HS-27A (cell line): Measurements from ENCODE around the gene HMGXB4.

Source experiments
- DNase-seq: peaks from one replicate; pipeline ENCODE4 v3.0.0-alpha.2; 2012; ENCODE audit warnings: low read depth, missing footprints

The HMGXB4 gene

GRCh38 chr22:35326854-35327562 is 69.7 kb downstream of the HMGXB4 start:
- DNase-seq = no peak

- DNase-seq = no peak
These were observed 70.6 kb downstream of the HMGXB4 start for GRCh38 chr22:35327690-35328471.

DNA sequence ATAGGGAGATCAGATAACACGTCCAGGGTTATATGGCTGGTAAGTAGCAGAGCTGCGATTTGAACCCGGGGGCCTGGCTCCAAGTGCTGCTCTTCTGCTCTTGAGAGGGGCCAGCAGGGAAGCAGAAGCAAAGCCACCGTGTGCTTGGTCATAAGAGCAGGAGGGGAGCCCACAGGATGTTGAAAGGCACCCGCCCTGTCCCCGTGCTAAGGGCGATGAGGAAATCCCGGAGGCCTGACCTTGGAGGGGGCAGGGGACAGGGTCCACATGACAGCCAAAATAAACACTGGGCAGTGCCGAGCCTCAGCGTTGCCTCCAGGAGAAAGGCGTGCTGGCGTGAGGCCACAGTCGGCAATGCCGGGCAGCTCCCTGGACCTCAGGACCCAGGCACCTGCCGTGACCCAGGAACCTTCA is 71.2 kb downstream of the HMGXB4 start:
- no peak for DNase-seq

DNA sequence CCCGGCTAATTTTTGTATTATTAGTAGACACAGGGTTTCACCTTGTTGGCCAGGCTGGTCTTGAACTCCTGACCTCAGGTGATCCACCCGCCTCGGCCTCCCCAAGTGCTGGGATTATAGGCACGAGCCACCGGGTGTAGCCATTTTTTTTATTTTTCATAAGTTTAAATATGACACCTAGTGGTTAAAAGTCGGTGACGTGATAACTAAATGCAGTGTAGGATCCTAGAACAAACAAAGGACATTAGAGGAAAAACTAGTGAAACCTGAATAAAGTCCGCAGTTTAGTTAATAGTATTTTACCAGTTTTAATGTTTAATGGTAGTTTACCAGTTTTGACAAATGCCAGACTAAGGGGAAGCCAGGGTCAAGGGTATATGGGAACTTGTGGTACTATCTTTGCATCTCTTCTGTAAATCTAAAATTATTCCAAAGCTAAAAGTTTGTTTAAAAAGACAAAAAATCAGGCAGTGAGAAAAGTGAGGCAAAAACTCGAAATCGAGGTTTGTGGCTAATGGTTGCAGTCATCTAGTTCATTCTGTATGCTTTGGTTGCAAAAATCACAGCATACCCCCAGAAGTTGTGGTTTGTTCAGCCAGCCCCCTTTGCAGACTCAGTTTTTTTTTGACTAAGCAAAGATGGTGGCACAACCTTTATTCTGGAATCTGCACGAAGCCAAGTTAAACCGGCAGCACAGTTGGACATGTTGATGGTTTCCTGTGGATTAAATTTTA is 72.0 kb downstream of the HMGXB4 start:
- DNase-seq = no peak

DNA sequence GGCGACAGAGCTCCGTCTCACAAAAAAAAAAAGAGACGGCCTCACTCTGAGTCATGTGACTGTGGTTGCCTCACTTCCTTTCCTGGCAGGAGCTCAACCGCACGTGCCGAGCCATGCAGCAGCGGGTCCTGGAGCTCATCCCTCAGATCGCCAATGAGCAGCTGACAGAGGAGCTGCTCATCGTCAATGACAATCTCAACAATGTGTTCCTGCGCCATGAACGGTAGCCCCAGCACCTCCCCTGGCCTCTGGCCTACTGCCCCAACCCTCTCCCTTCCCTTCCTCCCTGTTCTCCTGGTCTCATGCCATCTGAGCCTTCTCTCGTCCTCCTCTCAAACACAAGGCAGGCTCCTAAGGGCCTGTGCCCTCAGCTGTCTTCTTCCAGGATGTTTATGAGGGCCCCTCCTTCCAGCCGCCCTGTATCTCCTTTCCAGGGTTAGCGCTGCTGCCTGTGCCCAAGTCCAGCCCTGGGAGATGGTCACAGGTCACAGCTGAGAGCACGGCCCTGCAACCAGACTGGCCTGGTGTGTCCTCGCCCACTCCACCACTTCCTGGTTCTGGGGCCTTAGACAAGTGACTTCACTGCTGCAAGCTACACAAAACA is 73.1 kb downstream of the HMGXB4 start:
- DNase-seq = no peak

GRCh38 chr22:35332278-35332677 is 75.0 kb downstream of the HMGXB4 start:
- no peak for DNase-seq

DNA sequence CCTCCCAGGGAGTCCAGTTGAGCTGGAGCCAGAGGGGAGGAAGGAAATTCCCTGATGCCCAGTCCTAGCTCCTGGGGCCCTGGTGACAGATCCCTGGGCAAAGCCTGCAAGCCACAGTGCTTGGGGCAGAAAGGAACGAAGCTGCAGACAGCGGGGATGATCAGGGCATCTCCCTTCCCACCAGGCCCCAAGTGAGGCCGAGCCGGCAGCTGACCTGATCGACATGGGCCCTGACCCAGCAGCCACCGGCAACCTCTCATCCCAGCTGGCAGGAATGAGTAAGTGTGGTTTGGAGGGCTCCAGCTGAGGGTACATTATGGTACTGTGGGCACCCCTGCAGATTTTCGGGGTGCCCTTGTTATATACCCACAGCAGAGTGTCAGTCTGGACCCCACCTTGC is 75.9 kb downstream of the HMGXB4 start:
- no peak for DNase-seq

DNA sequence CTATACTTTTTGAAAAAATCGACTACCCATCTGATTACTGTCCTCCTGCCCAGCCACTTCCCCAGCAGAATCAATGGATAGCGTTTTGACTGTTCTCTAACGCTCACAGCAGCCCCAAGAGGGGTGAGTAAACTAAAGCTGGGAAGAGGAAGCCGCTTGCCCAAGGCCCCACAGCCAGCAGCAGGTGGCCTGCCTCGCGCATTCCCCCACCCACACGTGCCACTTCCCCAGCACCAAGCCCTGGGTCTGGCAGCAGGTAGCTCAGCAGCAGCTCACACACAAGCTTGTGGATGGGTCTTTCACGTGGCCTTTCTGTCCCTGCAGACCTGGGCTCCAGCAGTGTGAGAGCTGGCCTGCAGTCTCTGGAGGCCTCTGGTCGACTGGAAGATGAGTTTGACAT is 76.7 kb downstream of the HMGXB4 start:
- DNase-seq = no peak

DNA sequence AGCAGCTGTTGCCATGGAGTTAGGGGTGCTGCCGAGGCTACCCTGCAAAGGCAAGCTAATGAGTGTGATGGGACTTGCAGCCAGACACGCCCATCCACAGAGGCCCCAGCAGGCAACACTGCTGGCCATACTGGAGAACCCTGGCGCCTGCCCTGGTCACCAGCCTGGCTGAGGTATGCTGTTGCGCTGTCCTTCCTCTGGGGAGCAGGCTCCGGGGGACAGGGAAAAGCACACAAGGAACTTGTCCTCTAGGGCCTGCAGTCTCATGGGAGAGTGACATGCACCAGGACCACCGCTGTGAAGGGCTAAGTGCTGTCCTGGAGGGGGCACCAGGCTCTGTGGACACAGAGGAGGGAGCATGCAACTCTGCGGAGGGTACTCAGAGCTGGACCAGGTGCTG is 78.2 kb downstream of the HMGXB4 start:
- no peak for DNase-seq

DNA sequence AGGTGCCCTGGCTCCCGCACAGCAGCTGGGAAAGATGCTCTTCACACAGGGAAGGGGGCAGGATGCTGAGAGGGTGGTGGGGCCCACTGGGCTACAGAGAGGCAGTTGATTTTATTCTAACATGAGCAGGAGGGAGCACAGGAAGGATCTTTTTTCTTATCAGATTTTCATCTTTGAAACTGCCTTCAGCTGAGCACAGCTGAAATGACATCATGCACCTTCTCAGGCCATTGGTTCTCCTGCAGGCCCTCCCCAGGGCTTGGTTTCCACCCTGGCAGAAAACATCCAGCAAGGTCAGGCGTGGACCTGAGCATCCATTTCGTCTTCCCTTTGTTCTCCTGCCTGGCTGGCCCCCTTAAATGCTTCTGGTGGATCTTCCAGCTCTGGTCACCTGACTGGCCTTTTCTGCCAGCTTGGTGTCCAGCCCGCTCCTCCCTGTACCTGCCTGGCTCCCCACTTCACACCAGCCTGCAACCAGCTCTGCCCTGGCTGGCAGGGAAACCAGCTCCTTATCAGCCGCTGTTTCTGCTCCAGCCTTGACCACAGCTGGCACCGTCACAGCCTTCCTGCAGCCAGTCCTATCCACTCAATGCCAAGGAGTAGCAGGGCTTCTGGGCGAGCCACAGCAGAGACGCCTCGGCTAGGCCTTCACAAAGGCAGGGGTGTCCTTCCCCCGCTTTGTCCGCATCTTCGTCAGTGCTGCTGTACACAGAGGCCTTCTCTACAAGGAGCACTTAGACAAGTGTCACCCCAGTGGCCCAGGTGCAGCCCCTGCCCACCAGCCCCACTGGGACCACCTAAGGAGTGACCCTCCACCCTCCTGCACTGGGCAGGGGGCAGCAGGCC is 78.9 kb downstream of the HMGXB4 start:
- DNase-seq = no peak

DNA sequence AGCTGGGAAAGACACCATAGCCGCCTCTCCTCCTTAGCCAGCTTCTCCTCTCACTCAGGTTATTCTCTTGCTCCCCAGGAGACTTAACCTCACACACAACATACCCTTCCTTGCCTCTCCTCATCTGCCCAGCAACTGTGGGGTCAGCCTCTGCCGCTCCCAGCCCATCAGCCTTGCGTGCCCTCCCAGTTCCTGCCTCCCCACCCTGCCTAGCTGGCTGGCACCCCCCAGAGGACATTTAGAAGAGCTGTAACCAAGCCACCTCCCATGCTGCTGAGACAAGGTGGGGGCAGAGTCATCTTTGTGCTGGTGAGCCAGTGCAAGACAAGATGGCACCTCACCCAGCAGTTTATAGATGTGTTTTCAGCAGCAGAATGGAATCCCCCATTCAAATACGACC is 80.6 kb downstream of the HMGXB4 start:
- DNase-seq = no peak

DNA sequence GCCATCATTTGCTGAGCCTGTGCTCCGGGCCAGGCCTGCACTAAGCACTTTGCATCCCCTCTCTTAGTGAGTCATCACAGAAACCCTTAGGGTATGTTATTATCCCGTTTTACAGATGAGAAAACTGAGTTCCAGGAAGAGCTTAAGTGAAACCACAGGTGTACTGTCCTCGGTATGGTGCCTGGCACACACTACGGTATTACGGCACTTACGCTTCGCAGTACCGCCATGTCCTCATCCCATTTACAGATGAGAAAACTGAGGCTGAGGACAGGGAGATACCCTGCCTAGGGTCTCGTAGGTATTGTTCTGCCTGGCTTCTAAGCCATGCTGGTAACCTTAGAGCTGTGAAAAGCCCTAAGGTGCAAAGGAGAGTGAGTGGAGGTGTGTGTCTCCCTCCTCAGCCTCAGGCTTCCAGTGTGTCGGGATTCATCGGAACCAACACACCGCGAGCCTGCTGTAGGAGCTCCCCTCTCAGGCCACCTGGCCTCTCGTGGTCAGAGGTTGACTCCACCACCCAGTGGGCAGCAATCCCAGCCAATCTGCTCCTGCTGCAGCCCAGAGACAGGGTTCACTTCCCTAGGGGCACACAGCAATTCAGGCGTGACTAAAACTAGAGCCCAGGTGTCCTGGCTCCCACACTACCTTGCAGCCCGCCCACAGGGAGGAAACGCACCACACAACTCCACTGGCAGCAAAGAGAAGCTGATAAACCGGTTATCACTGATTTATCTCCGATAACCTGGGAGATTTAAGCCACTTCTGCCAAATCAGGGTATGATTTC is 84.0 kb downstream of the HMGXB4 start:
- DNase-seq = no peak

GRCh38 chr22:35342390-35342789 is 85.1 kb downstream of the HMGXB4 start:
- DNase-seq = no peak

- no peak for DNase-seq
These were observed 86.6 kb downstream of the HMGXB4 start for GRCh38 chr22:35343664-35344550.

DNA sequence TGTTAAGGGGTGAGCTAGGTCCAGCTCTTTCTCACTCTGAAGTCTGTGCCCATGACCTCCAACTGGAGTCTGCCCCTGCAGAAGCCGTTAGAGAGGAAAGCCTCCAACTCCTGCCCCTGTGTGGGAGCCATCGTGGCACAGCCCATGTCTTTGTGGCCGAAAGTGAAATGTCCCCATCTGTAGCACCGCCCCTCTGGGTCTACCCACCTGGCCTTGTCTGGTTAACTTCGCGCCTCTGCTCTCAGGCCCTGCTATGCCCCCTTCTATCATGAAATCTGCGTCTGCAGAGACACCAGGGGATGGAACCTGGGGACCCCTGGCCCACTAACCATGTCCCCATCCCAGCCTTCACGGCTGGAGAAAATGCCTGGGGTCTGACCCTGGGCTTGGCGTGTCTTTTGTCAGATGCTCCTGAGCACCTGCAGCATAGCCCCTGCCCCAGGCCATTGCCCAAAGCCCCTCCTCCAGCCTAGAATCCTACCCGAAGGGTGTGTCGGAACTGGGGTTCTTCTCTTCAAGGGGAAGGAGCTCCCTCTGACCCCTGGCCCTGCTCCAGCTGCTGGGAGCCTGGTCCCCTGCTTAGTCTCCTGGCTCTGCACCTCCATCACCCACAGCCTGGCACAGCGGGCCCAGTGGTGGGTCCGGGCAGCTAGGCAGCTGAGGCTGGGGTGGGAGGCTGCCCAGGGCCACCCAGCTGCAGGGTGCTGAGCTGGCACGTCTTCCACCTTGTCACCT is 87.8 kb downstream of the HMGXB4 start:
- no peak for DNase-seq
